Astrocyte of the spinal cord (primary cell): Measurements from ENCODE around the gene MINDY1.

ENCODE experiments used
- DNase-seq: peaks from one replicate; pipeline ENCODE4 v3.0.0; 2011; ENCODE audit warnings: low read depth, low spot score
- H3K4me3 ChIP-seq: 2 replicates; pipeline ENCODE4 v1.5.1; 2011; ENCODE audit warnings: low read depth, mild to moderate bottlenecking, low read length, moderate library complexity
- CTCF ChIP-seq: IDR thresholded peaks from 2 replicates; pipeline ENCODE4 v1.5.1; 2012; ENCODE audit warnings: low read depth, mild to moderate bottlenecking, low read length, inconsistent platforms
- in situ Hi-C: cut with HindIII; loops from 2 replicates; pipeline ENCODE4 v1.10.0; 2017; ENCODE audit warnings: low sequenced_read_pairs

Gene MINDY1

GRCh38 chr1:150964164-150964489 lies 42.6 kb downstream of the MINDY1 start:
- DNase-seq: no peak
- in situ Hi-C loops: no loop called here
- TF ChIP-seq CTCF: no peak
- no peak overlapping the region for H3K4me3 ChIP-seq

- no peak for TF ChIP-seq CTCF
- H3K4me3 ChIP-seq: no peak overlapping the region
- in situ Hi-C loops: no loop called here
- no peak for DNase-seq
Observed at GRCh38 chr1:150963321-150964163, 43.2 kb downstream of the MINDY1 start.

- in situ Hi-C loops: no loop called here
- no peak for DNase-seq
- H3K4me3 ChIP-seq: no peak overlapping the region
- no peak for TF ChIP-seq CTCF
Observed at GRCh38 chr1:150961756-150962155, 44.9 kb downstream of the MINDY1 start.

GRCh38 chr1:150960646-150961045 lies 46.1 kb downstream of the MINDY1 start:
- in situ Hi-C loops: no loop called here
- TF ChIP-seq CTCF: no peak
- DNase-seq: no peak
- H3K4me3 ChIP-seq: no peak overlapping the region

- no peak for DNase-seq
- in situ Hi-C loops: no loop called here
- TF ChIP-seq CTCF: no peak
- H3K4me3 ChIP-seq: no peak overlapping the region
Observed at GRCh38 chr1:150957666-150958065, 49.0 kb downstream of the MINDY1 start.

- no peak for TF ChIP-seq CTCF
- in situ Hi-C loops: no loop called here
- no peak overlapping the region for H3K4me3 ChIP-seq
- no peak for DNase-seq
Observed at GRCh38 chr1:150955280-150955679, 51.4 kb downstream of the MINDY1 start.
